Esophagus squamous epithelium (tissue), 4 donors: ENCODE data around the gene ASZ1.

Experiments used
- POLR2A ChIP-seq, 4 donors: fragments of 450-650 bp; IDR thresholded peaks; one replicate each; pipeline ENCODE4 v1.6.1; 2017; ENCODE audit warnings: antibody characterized with exemption in 4 of 4, mild to moderate bottlenecking in 4 of 4, moderate library complexity in 3 of 4
- TF ChIP-seq, protein P1 (sequence below), 6 experiments: fragments of 450-650 bp in 4 of 6; fragments of 200-600 bp in 2 of 6; sonication (generic) in 2 of 6; IDR thresholded peaks; one replicate each; pipeline ENCODE4 v1.5.1; 2016 to 2019; ENCODE audit warnings: antibody characterized with exemption in 6 of 6, mild to moderate bottlenecking in 4 of 6, moderate library complexity in 4 of 6

DNA sequence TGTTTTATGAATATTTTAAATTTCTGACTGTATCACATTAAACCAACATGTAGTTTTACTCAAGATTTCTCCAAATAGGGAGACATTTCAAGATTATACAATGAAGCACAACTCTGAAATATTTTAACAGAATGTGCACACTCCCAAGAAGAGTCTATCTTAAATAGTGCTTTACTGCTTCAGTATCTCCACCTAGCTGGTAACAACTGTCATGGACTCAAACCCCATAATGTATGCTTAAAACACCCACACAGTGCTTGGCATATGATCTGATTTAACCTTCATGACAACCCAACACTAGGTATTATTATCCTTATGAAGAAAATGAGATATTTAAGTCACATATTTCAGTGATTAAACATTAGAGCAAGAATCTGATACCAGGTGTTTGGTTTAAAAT lies 45.9 kb downstream of the ASZ1 start:
- no peak for TF ChIP-seq POLR2A (IDR thresholded peaks at IDR 0.05)
- TF ChIP-seq, protein P1, sequence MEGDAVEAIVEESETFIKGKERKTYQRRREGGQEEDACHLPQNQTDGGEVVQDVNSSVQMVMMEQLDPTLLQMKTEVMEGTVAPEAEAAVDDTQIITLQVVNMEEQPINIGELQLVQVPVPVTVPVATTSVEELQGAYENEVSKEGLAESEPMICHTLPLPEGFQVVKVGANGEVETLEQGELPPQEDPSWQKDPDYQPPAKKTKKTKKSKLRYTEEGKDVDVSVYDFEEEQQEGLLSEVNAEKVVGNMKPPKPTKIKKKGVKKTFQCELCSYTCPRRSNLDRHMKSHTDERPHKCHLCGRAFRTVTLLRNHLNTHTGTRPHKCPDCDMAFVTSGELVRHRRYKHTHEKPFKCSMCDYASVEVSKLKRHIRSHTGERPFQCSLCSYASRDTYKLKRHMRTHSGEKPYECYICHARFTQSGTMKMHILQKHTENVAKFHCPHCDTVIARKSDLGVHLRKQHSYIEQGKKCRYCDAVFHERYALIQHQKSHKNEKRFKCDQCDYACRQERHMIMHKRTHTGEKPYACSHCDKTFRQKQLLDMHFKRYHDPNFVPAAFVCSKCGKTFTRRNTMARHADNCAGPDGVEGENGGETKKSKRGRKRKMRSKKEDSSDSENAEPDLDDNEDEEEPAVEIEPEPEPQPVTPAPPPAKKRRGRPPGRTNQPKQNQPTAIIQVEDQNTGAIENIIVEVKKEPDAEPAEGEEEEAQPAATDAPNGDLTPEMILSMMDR (IDR thresholded peaks at IDR 0.05) = no peak
